ENCODE results near the gene GALNS.

GALNS gene

DNA sequence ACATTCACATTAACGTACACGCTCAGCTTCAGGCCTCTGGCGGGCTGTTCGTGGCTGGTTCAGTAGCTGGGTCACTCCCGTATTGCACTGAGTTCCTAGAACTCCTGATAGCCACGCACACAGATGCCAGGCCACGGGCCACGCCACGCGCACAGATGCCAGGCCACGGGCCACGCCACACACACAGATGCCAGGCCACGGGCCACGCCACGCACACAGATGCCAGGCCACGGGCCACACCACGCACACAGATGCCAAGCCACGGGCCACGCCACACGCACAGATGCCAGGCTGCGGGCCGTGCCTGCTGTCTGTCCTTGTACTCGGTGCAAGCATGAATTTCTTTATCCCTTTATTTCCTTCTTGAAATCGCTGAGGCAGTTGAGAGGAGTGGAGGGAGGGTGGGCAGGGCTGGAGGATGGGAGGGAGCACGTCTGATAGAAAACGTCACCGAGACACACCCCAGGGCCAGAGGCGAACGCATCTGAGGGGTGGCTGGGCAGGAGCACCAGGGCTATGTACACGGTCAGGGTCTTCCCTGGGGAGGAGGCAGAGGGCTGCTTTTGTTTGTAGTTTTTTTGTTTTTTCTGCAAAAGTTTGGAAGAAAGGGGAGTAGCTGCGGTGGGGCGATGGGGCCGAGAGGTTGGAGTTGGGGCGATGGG, 18.3 kb upstream of the GALNS start:
- no peak for DNase-seq

DNA sequence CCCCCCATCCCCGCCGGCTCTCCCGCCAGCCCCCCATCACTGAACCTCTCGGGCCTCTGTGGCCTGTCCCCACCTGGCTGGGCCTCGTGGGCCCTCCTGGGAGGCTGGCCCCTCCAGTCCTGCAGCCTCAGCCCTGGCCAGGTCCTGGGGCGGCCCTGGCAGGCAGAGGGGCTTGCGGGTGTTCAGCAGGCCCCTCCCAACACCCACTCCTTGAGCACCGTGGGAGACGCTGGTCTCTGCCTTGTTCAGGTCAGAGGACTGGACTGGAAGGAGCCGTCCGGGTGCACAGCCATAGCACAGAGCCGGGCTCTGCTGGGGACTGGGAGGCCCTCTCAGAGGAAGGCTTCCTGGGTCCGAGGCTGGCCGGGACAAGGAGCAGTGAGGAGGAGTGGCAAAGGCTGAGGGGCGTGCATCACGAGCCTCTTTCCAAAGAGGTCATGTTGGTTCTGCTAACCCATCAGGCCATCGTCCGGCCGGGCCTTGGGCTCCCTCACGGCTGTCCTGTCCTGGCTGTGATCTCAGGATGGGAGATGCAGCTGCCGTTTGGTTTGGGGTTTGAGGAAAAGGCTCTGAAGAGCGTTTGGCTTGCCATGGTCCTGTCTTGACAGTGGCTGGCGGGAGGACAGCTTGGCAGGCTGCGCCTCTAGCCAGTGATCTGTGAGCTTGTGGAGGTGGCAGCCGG, 16.0 kb upstream of the GALNS start:
- DNase-seq = peak; percentile 12

DNA sequence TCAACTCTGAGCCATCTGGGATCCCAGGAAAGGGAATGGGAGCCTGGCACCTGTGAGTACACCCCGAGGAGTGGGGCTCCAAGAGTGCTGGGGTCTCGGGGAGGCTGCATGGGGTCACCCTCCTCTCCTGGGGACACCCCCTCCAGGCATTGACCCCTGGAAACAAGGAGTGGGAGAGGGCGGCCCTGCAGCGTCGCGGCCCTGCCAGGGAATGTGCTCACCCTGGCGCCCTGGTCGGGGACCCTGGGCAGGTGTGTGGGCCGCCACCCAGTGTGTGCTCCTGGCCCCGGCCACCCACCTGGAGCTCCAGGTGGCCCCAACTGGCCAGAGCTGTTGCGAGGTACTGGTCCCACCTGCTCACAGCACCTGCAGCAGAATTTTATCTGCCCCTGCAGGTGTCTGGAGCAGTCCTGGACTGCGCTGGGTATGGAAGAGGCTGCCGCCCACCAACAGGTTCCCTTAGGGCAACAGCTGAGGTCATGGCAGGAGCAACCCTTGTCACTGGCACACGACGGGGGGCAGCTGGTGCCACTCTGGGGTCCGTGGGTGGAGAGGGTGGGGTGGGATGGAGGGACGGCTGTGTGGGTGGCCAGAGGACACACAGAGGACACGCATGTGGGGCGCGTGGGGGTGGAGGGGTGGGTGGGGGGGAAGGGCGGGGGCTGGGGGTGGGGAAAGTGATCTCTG, 15.1 kb upstream of the GALNS start:
- no peak for DNase-seq

GRCh38 chr16:88871349-88871702, 14.6 kb upstream of the GALNS start:
- DNase-seq = no peak

DNA sequence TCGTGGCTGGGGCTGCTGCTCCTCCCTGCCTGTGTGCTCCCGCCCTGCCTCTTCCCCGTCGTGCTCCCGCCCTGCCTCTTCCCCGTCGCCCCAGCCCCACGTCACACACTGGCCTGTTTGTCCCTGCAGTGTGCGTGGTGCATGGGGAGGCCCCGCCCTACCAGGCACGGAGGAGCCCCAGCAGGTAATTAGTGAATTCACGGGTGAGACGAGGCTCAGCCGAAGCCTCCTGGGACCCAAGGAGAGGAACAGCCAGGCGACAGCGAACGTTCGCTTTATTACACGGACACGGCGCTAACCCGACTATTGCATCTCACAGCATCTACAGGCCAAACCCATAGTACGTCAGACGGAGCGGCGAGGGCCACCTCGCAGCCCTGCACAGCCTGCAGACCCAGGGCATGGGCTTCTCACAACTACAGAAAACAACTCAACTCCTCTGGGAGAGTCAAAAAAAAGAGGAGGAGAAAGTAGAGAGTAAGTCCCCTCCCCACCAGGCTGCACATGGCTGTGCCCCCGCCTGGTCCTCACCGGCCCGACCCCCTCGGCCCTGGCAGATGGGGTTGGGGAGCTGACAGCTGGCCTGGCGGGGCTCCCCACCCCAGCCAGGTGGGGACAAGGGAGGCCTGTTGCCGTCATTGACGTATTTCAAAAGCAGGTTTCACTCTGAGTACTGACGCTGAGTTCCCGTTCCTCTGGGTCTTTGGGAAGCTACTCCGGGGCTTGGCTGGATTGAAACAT, 14.0 kb upstream of the GALNS start:
- DNase-seq = peak; percentile 23

- DNase-seq = no peak
These were observed 12.9 kb upstream of the GALNS start for GRCh38 chr16:88869673-88869980.

- no peak for DNase-seq
These were observed 12.4 kb upstream of the GALNS start for GRCh38 chr16:88868974-88869672.

- DNase-seq = no peak
These were observed 11.0 kb upstream of the GALNS start for GRCh38 chr16:88867581-88868246.

- no peak for DNase-seq
These were observed 9.6 kb upstream of the GALNS start, which contains the start of gene PABPN1L for GRCh38 chr16:88866151-88866920. Gene PABPN1L, minus strand, starts transcription at chr16:88866660. Its CDS starts 54 bp downstream, at chr16:88866606.

DNA sequence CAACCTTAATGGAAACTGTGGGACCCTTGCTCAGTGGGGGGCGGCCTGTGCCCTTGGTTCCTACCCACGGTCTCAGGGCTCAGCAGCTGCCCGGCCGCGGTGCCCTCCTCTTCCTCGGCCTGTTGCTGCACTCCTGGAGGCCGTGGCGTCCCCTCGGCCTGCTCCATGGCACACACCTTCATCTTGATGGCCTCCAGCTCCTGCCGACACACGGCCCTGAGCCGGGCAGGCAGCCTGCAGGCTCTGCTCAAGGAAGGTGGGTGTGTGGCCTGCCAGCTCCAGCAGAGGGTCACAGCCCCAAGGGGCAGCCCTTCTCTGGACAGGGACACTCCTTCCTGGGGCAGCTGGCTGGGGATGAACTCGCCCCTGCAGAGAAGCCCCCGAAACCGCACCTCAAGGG, 9.0 kb upstream of the GALNS start:
- DNase-seq = no peak

- no peak for DNase-seq
These were observed 8.6 kb upstream of the GALNS start for GRCh38 chr16:88865310-88865709.

GRCh38 chr16:88864521-88864920, 7.8 kb upstream of the GALNS start:
- no peak for DNase-seq

DNA sequence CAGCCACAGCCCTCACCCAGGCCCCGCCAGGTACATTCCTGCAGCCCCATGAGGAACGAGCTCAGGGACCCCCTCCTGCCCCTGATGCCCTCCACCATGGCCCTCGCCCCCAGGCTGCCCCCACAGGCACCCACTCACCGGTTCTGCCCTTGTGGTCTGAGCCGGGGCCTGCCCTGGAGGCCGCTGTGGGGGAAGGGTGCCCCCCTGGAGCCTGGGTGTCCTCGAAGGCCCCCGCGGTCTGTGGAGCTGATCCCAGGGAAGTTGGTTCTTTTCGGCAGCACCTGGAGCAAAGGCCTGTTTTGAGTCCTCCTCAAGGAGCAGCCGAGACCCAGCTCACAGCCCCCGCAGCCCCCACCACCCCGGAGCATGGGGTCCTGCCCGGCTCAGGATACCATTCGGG, 7.4 kb upstream of the GALNS start:
- DNase-seq = no peak

DNA sequence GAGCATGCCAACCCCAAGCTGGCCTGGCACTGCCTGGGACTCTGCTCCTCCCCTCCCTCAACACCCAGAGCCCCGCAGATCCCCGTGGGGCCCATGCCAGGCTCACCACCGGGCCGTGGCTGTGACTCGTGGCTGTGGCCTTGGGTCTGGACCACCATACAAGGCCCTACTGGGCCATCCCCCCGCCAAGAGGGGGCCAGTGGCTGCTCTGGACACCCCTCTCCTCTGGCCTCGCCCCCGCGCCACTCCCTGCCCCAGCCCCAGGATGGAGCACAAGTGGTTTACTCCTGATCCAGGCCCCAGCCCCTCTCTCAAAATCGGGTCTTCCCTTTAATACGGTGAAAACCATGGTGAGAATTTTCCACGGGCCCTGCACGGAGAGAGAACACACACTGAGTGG, 6.7 kb upstream of the GALNS start:
- no peak for DNase-seq

DNA sequence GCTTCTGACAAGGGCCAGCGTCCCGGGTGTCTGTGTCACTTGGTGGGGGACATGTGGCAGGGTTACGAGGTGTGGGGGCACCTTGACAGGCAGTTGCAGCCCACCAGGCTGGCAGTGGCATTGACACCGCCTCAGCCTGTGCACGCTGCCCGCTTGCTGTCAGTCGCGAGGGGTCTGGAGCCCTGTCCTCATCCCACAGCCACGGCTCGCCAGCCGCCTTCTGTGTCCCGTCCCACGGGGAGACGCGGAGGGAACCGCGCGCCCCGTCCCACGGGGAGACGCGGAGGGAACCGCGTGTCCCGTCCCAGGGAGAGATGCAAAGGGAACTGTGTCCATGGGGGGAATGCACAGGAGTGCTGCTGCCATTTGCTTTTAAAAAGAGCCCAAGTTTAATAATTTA, 6.2 kb upstream of the GALNS start:
- no peak for DNase-seq

DNA sequence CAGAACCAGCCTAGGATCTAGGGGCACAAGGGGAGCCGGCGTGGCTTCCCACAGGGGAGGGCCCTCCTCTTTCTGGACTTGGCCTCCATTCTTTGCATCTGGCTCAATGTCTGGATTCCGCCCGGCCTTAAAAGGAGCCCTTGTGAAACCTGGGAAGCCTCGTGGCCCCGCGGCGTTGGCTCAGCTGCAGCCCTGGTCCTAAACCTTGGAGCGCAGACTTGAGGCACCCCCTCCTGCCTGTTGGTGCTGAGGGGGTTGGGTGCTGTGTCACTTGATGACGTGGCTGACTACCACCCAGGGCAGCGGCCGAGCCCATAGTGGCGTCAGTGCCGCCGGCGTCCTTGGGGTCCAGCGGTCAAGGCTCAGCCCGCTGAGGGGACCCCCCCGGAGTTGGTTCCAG, 4.6 kb upstream of the GALNS start:
- no peak for DNase-seq

GRCh38 chr16:88859381-88860091, 2.8 kb upstream of the GALNS start:
- DNase-seq = no peak

GRCh38 chr16:88857728-88858339, 1.1 kb upstream of the GALNS start:
- DNase-seq = peak; percentile 81

- DNase-seq = no peak
These were observed 472 bp downstream of the GALNS start for GRCh38 chr16:88856122-88856827.

- DNase-seq = no peak
These were observed 1.0 kb downstream of the GALNS start for GRCh38 chr16:88855736-88856121.
